ENCODE measurements around the gene RSRC1.

DNA sequence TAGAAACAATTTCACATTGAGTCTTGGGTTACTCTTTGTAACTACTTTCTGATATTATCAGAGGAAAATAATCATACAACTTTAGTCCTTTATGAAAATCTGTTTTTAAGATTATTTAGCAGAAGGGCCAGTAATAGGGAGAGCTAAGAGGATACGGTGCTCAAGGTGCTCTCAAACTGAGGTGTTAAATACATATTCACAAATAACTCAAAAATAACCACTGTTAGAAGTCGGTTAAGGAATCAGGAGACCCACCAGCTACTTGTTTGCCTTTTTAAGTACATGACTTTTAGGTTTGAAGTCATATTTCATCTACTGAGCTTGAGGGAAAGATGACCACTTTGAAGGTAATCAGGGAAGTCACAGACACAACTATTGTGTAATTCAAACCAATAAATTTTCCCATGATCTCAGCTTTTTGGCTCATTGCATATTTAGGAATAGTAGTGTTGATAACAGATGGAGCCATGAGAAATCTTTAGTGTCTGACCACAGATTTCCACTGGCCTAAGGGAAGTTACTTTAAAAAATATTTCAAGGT, 1.4 kb upstream of the RSRC1 start:
- TF ChIP-seq EZH2 (IDR thresholded peaks at IDR 0.05; ENCODE audit: borderline replicate concordance, low read depth, low read length, severe bottlenecking), result no peak
- TF ChIP-seq, protein P1, sequence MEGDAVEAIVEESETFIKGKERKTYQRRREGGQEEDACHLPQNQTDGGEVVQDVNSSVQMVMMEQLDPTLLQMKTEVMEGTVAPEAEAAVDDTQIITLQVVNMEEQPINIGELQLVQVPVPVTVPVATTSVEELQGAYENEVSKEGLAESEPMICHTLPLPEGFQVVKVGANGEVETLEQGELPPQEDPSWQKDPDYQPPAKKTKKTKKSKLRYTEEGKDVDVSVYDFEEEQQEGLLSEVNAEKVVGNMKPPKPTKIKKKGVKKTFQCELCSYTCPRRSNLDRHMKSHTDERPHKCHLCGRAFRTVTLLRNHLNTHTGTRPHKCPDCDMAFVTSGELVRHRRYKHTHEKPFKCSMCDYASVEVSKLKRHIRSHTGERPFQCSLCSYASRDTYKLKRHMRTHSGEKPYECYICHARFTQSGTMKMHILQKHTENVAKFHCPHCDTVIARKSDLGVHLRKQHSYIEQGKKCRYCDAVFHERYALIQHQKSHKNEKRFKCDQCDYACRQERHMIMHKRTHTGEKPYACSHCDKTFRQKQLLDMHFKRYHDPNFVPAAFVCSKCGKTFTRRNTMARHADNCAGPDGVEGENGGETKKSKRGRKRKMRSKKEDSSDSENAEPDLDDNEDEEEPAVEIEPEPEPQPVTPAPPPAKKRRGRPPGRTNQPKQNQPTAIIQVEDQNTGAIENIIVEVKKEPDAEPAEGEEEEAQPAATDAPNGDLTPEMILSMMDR (IDR thresholded peaks at IDR 0.05; ENCODE audit: borderline replicate concordance, extremely low read depth, low read length, poor library complexity, severe bottlenecking), result no peak
